C4-2B (cell line): ENCODE measurements around the gene RFPL4AL1.

Experiments
- CTCF ChIP-seq: fragments of 450-650 bp; conservative IDR thresholded peaks from 2 replicates; pipeline ENCODE4 v1.5.1; 2017; ENCODE audit warnings: mild to moderate bottlenecking
- ZFX ChIP-seq: fragments of 450-650 bp; IDR thresholded peaks from 2 replicates; pipeline ENCODE4 v1.6.1; 2017

- TF ChIP-seq CTCF (no peak), ZFX (no peak)
Observed at GRCh38 chr19:55738302-55738701, 30.6 kb upstream of the RFPL4AL1 start, which contains the start of gene NLRP9.
